HepG2 (cell line): ENCODE measurements around the gene TRIM6. TPM values are rescaled to one million over a fixed set of nuclear protein-coding genes. Genes with fewer than 3 reads are reported as not detected.

Experiments used
- ATAC-seq: fragments of 200-7000 bp; cut with Tn5 transposase; 3 replicates; pipeline ENCODE4 v1.9.1; 2020; ENCODE audit warnings: mild to moderate bottlenecking, moderate library complexity
- BruUV-seq: library from RNA; stranded (reverse); fragments of 400-500 nt; replicated peaks from 2 replicates; lab custom pipeline; 2021; lab: Mats Ljungman, UMichigan
- CTCF ChIA-PET: fragments of 300-600 bp; formaldehyde crosslinking; extraction: SDS; loops from one replicate; lab custom pipeline; 2021; ENCODE audit warnings: low total read pairs, inconsistent platforms, low intra/inter-chr PET ratio; lab: Yijun Ruan, JAX
- POLR2A ChIA-PET: fragments of 350-600 bp; sonication (Branson Sonifier 250); formaldehyde crosslinking; loops from one replicate; lab custom pipeline; 2020; ENCODE audit warnings: antibody characterized with exemption, inconsistent platforms; lab: Yijun Ruan, JAX
- DNase-seq: peaks from one replicate; pipeline ENCODE4 v3.0.0-alpha.2; 2015; ENCODE audit warnings: low spot score
- FAIRE-seq: peaks from 3 replicates; lab custom pipeline; 2011; peaks lifted over from hg19 to GRCh38; lab: Jason Lieb, UNC
- H2AFZ ChIP-seq: one replicate; pipeline ENCODE4 v1.6.1; 2011; ENCODE audit warnings: low read length, inconsistent platforms
- H3K27ac ChIP-seq: fragments of 300-600 bp; 3 replicates; pipeline ENCODE4 v1.8.0; 2011; ENCODE audit warnings: mixed run types, mild to moderate bottlenecking, mixed read lengths, low read length, inconsistent platforms; ENCODE audit not compliant: insufficient read depth; ENCODE audit errors: extremely low read length
- H3K27me3 ChIP-seq, 2 experiments: fragments of 200-600 bp in 1 of 2; 2 replicates in 1 of 2; 3 replicates in 1 of 2; pipeline versions ENCODE4 v1.6.0 to v1.8.0; 2011; ENCODE audit warnings: low read length in 2 of 2, mild to moderate bottlenecking in 2 of 2, moderate library complexity in 2 of 2, inconsistent platforms in 1 of 2; ENCODE audit not compliant: insufficient read depth in 2 of 2, control insufficient read depth in 1 of 2
- H3K36me3 ChIP-seq, 2 experiments: fragments of 200-600 bp in 1 of 2; replicated peaks in 1 of 2; 2 replicates in 1 of 2; 3 replicates in 1 of 2; pipeline versions ENCODE4 v1.5.1 to v1.8.0; 2011; ENCODE audit warnings: low read length in 2 of 2, inconsistent platforms in 1 of 2; ENCODE audit not compliant: insufficient read depth in 2 of 2, control insufficient read depth in 1 of 2
- H3K4me1 ChIP-seq: 2 replicates; pipeline ENCODE4 v1.5.1; 2012; ENCODE audit warnings: low read length, inconsistent platforms; ENCODE audit not compliant: insufficient read depth
- H3K4me2 ChIP-seq: 2 replicates; pipeline ENCODE4 v1.6.0; 2011; ENCODE audit warnings: low read depth, low read length, inconsistent platforms
- H3K4me3 ChIP-seq, 3 experiments: fragments of 200-600 bp in 1 of 3; sonication (generic), shearing (Covaris generic) in 1 of 3; replicated peaks in 1 of 3; 2 replicates each; pipeline ENCODE4 v1.5.1; 2011 to 2016; ENCODE audit warnings: low read length in 3 of 3, inconsistent platforms in 2 of 3, low read depth in 2 of 3, mild to moderate bottlenecking in 2 of 3, control low read depth in 1 of 3, mixed read lengths in 1 of 3; ENCODE audit not compliant: insufficient read depth in 1 of 3
- H3K79me2 ChIP-seq: one replicate; pipeline ENCODE4 v1.6.1; 2011; ENCODE audit warnings: low read length, inconsistent platforms; ENCODE audit not compliant: insufficient read depth
- H3K9ac ChIP-seq: 2 replicates; pipeline ENCODE4 v1.6.0; 2011; ENCODE audit warnings: mild to moderate bottlenecking, low read depth, low read length, inconsistent platforms; ENCODE audit not compliant: insufficient read depth
- H3K9me3 ChIP-seq: 2 replicates; pipeline ENCODE4 v1.5.1; 2012; ENCODE audit warnings: mild to moderate bottlenecking, low read length
- H4K20me1 ChIP-seq: 2 replicates; pipeline ENCODE4 v1.6.0; 2011; ENCODE audit warnings: inconsistent platforms, mild to moderate bottlenecking, low read length, moderate library complexity; ENCODE audit not compliant: insufficient read depth
- ATF5 ChIP-seq: sonication (generic); formaldehyde crosslinking; IDR thresholded peaks from 2 replicates; pipeline ENCODE4 v1.4.0; 2020; ENCODE audit warnings: mild to moderate bottlenecking, low read depth, missing genetic modification reagents
- ATRX ChIP-seq: sonication (generic); formaldehyde crosslinking; IDR thresholded peaks from 2 replicates; pipeline ENCODE4 v1.4.0; 2020; ENCODE audit warnings: missing genetic modification reagents, borderline replicate concordance
- FOXK1 ChIP-seq: sonication (generic); formaldehyde crosslinking; IDR thresholded peaks from 2 replicates; pipeline ENCODE4 v1.4.0; 2020; ENCODE audit warnings: low read depth, missing genetic modification reagents, borderline replicate concordance
- JUNB ChIP-seq: sonication (generic); formaldehyde crosslinking; IDR thresholded peaks from 2 replicates; pipeline ENCODE4 v1.8.0; 2022; ENCODE audit warnings: missing genetic modification reagents, mild to moderate bottlenecking, borderline replicate concordance
- NFRKB ChIP-seq: fragments of 450-650 bp; IDR thresholded peaks from 2 replicates; pipeline ENCODE4 v1.6.1; 2017
- PBX3 ChIP-seq: sonication (generic); formaldehyde crosslinking; IDR thresholded peaks from 2 replicates; pipeline ENCODE4 v1.8.1; 2023; ENCODE audit warnings: missing genetic modification reagents, inconsistent platforms, borderline replicate concordance
- PCBP1 ChIP-seq: fragments of 200-400 bp; formaldehyde crosslinking; IDR thresholded peaks from 2 replicates; pipeline ENCODE4 v1.6.1; 2017; ENCODE audit warnings: mild to moderate bottlenecking, low read depth, low read length, borderline replicate concordance
- PREB ChIP-seq: sonication (generic); formaldehyde crosslinking; IDR thresholded peaks from 2 replicates; pipeline ENCODE4 v1.4.0; 2020; ENCODE audit warnings: missing genetic modification reagents
- PRMT3 ChIP-seq: sonication (generic); formaldehyde crosslinking; IDR thresholded peaks from 2 replicates; pipeline ENCODE4 v1.8.1; 2022; ENCODE audit warnings: low read depth, mild to moderate bottlenecking, moderate library complexity, missing genetic modification reagents, borderline replicate concordance
- REXO4 ChIP-seq: sonication (generic); formaldehyde crosslinking; IDR thresholded peaks from 2 replicates; pipeline ENCODE4 v1.8.0; 2022; ENCODE audit warnings: missing genetic modification reagents, mild to moderate bottlenecking, borderline replicate concordance
- TCF7L2 ChIP-seq: IDR thresholded peaks from 2 replicates; pipeline ENCODE4 v1.6.1; 2011; ENCODE audit warnings: mild to moderate bottlenecking, low read depth, low read length, moderate library complexity
- TFDP2 ChIP-seq: sonication (generic); formaldehyde crosslinking; IDR thresholded peaks from 2 replicates; pipeline ENCODE4 v1.4.0; 2020; ENCODE audit warnings: missing genetic modification reagents
- WIZ ChIP-seq: sonication (generic); formaldehyde crosslinking; IDR thresholded peaks from 2 replicates; pipeline ENCODE4 v1.5.1; 2020; ENCODE audit warnings: mild to moderate bottlenecking, missing genetic modification reagents
- ZFAT ChIP-seq: sonication (generic); formaldehyde crosslinking; conservative IDR thresholded peaks from 2 replicates; pipeline ENCODE4 v1.8.1; 2023; ENCODE audit warnings: missing genetic modification reagents, inconsistent platforms
- ZNF256 ChIP-seq: sonication (generic); formaldehyde crosslinking; conservative IDR thresholded peaks from 2 replicates; pipeline ENCODE4 v1.4.0; 2020; ENCODE audit warnings: missing genetic modification reagents
- ZNF546 ChIP-seq: sonication (generic); formaldehyde crosslinking; conservative IDR thresholded peaks from 2 replicates; pipeline ENCODE4 v1.8.1; 2023; ENCODE audit warnings: mild to moderate bottlenecking, missing genetic modification reagents
- WGBS: methylation state at CpG from one replicate; pipeline ENCODE4 v1.1.6; 2017; ENCODE audit warnings: low lambda C conversion rate; 5-methylcytosine and 5-hydroxymethylcytosine counted together
- in situ Hi-C: cut with HindIII; loops from 2 replicates; pipeline ENCODE4 v1.10.0; 2017; ENCODE audit warnings: low pct_unique_long_range_greater_than_20kb; ENCODE audit not compliant: extremely low pct_ligation_motif_present
- intact Hi-C: fragments of 100-400 bp; cut with micrococcal nuclease; formaldehyde crosslinking; loops from one replicate; pipeline ENCODE4 v1.10.0; 2022; ENCODE audit not compliant: unreplicated experiment
- polyA plus RNA-seq, 8 experiments: library from polyadenylated mRNA; depleted of rRNA in 3 of 8; stranded (reverse) in 7 of 8; unstranded in 1 of 8; fragments of >200 nt; fragmentation: Illumina TruSeq in 4 of 8; extraction: Trizol in 4 of 8; gene quantifications; 2 replicates each; pipeline versions ENCODE4 v1.2.1 to v1.2.3, GENCODE V29; 2011 to 2016; ENCODE audit warnings: low read depth in 4 of 8, missing spikeins in 1 of 8, mixed read lengths in 1 of 8; ENCODE audit not compliant: insufficient read depth in 1 of 8
- total RNA-seq, 5 experiments: library from RNA; depleted of rRNA; stranded (reverse); fragments of >200 nt; fragmentation: Illumina TruSeq; extraction: Trizol; gene quantifications; 2 replicates each; pipeline ENCODE4 v1.2.3, GENCODE V29; 2016; ENCODE audit warnings: low read depth in 1 of 5

The TRIM6 gene
- total and polyA plus RNA-seq, 2 of the 13 experiments (the other 11 are each of a cell fraction or from before 2014, with no cell fraction given): not detected

GRCh38 chr11:5608808-5609207 lies 12.4 kb downstream of the TRIM6 start:
- no peak overlapping the region for H3K27ac ChIP-seq
- 1% methylated on average over 6 of the region's 6 CpGs for WGBS
- no peak overlapping the region for H3K4me3 ChIP-seq
- H3K27me3 ChIP-seq: peaks cover 1 to 3% of the 10 kb centered on the region in 2 experiments; a peak in 2 of 5 replicates
- no peak for TF ChIP-seq ATRX
- TF ChIP-seq FOXK1 (CRISPR knock-in tag): no peak
- TF ChIP-seq NFRKB: no peak
- no peak for TF ChIP-seq ZNF546 (CRISPR knock-in tag)
- TF ChIP-seq ZNF256 (CRISPR knock-in tag): no peak
- TF ChIP-seq REXO4 (CRISPR knock-in tag): no peak
- H2AFZ ChIP-seq: no peak overlapping the region
- ChIA-PET CTCF (no interaction called here), POLR2A (no interaction called here)
- H3K9ac ChIP-seq: no peak overlapping the region
- no peaks in the 10 kb centered on the region for H3K36me3 ChIP-seq
- intact Hi-C loops: no loop called here
- no peaks in the 10 kb centered on the region for H3K9me3 ChIP-seq
- no TSS peak for BruUV-seq
- in situ Hi-C loops: no loop called here
- no peaks in the 10 kb centered on the region for H4K20me1 ChIP-seq
- ATAC-seq: no peak
- H3K4me1 ChIP-seq: no peaks in the 10 kb centered on the region
- FAIRE-seq: no peak
- H3K79me2 ChIP-seq: no peaks in the 10 kb centered on the region
- H3K4me2 ChIP-seq: no peak overlapping the region
- no peak for DNase-seq

- CTCF ChIA-PET: no interaction called here
- in situ Hi-C loops: no loop called here
- no peak overlapping the region for H3K9ac ChIP-seq
- H3K27ac ChIP-seq: no peak overlapping the region
- intact Hi-C loops: no loop called here
- H3K4me2 ChIP-seq: no peak overlapping the region
- peaks cover 0 to 1% of the 10 kb centered on the region in 2 experiments; a peak in 2 of 5 replicates for H3K27me3 ChIP-seq
- BruUV-seq: no TSS peak
- ATAC-seq (no peak), DNase-seq (no peak), FAIRE-seq (no peak)
- H4K20me1 ChIP-seq: no peaks in the 10 kb centered on the region
- WGBS: 4% methylated on average over 5 of the region's 5 CpGs
- H3K79me2 ChIP-seq: no peaks in the 10 kb centered on the region
- POLR2A ChIA-PET: no interaction called here
- H3K4me1 ChIP-seq: no peaks in the 10 kb centered on the region
- H2AFZ ChIP-seq: no peak overlapping the region
- H3K4me3 ChIP-seq: no peak overlapping the region
- no peaks in the 10 kb centered on the region for H3K9me3 ChIP-seq
- H3K36me3 ChIP-seq: no peaks in the 10 kb centered on the region
- TF ChIP-seq PCBP1 (no peak), ATF5 (no peak), TFDP2 (CRISPR knock-in tag) (no peak), PREB (CRISPR knock-in tag) (no peak), JUNB (CRISPR knock-in tag) (no peak), PRMT3 (CRISPR knock-in tag) (no peak), PBX3 (CRISPR knock-in tag) (no peak), WIZ (CRISPR knock-in tag) (no peak), TCF7L2 (no peak), ZFAT (CRISPR knock-in tag) (no peak)
Observed at GRCh38 chr11:5610446-5610845, 14.0 kb downstream of the TRIM6 start.
